Stimulated activated CD8-positive, alpha-beta memory T cell treated with anti-CD3 and anti-CD28 coated beads, Interleukin-12 subunit alpha, Interleukin-12 subunit beta, amount 100 ng/mL, for 1 hour (primary cell): ENCODE measurements around the gene OIT3.

Experiments used
- DNase-seq: peaks from one replicate; pipeline ENCODE4 v3.0.0-alpha.2; 2020; ENCODE audit warnings: low read depth

OIT3 gene

GRCh38 chr10:72893136-72893798 lies at the start of gene OIT3:
Gene OIT3 (plus strand): TSS chr10:72893739. CDS start chr10:72893799, 60 bp downstream.
- no peak for DNase-seq

- DNase-seq = no peak
Measured at GRCh38 chr10:72846238-72846637, 47.3 kb upstream of the OIT3 start.

- DNase-seq = no peak
Measured at GRCh38 chr10:72847681-72848080, 45.9 kb upstream of the OIT3 start.

- DNase-seq = no peak
Measured at GRCh38 chr10:72850861-72851260, 42.7 kb upstream of the OIT3 start.

GRCh38 chr10:72851509-72851908 lies 42.0 kb upstream of the OIT3 start:
- no peak for DNase-seq

- no peak for DNase-seq
Measured at GRCh38 chr10:72852508-72852907, 41.0 kb upstream of the OIT3 start.

GRCh38 chr10:72855129-72855528 lies 38.4 kb upstream of the OIT3 start:
- no peak for DNase-seq

GRCh38 chr10:72855790-72856189 lies 37.7 kb upstream of the OIT3 start:
- no peak for DNase-seq

GRCh38 chr10:72858067-72858466 lies 35.5 kb upstream of the OIT3 start:
- DNase-seq = no peak

- DNase-seq = no peak
Measured at GRCh38 chr10:72862957-72863356, 30.6 kb upstream of the OIT3 start.

- DNase-seq = no peak
Measured at GRCh38 chr10:72875250-72876055, 18.1 kb upstream of the OIT3 start.

GRCh38 chr10:72879245-72879644 lies 14.3 kb upstream of the OIT3 start:
- no peak for DNase-seq

GRCh38 chr10:72881291-72881690 lies 12.2 kb upstream of the OIT3 start:
- DNase-seq = no peak

GRCh38 chr10:72883861-72884260 lies 9.7 kb upstream of the OIT3 start:
- DNase-seq = no peak

GRCh38 chr10:72885953-72886352 lies 7.6 kb upstream of the OIT3 start:
- no peak for DNase-seq

- DNase-seq = no peak
Measured at GRCh38 chr10:72886621-72887020, 6.9 kb upstream of the OIT3 start.

GRCh38 chr10:72887043-72887442 lies 6.5 kb upstream of the OIT3 start:
- no peak for DNase-seq

- no peak for DNase-seq
Measured at GRCh38 chr10:72888151-72888638, 5.3 kb upstream of the OIT3 start.

GRCh38 chr10:72889391-72889831 lies 4.1 kb upstream of the OIT3 start:
- no peak for DNase-seq

- no peak for DNase-seq
Measured at GRCh38 chr10:72890086-72890485, 3.5 kb upstream of the OIT3 start.

- DNase-seq = no peak
Measured at GRCh38 chr10:72895236-72895850, 1.8 kb downstream of the OIT3 start.

- no peak for DNase-seq
Measured at GRCh38 chr10:72898616-72899015, 5.1 kb downstream of the OIT3 start.

GRCh38 chr10:72899545-72899944 lies 6.0 kb downstream of the OIT3 start:
- no peak for DNase-seq
